GM12878 (cell line): ENCODE results near the gene COMMD10.

ENCODE experiments used
- CEBPB ChIP-seq, 2 experiments: fragments of 150-350 bp in 1 of 2; IDR thresholded peaks; 2 replicates each; pipeline ENCODE4 v1.6.1; 2012 to 2014; ENCODE audit warnings: low read depth in 2 of 2, low read length in 2 of 2, borderline replicate concordance in 1 of 2, inconsistent platforms in 1 of 2
- CTCF ChIP-seq, 3 experiments: IDR thresholded peaks in 2 of 3; conservative IDR thresholded peaks in 1 of 3; 2 replicates each; pipeline ENCODE4 v1.5.1; 2011; ENCODE audit warnings: low read depth in 3 of 3, low read length in 3 of 3, mild to moderate bottlenecking in 3 of 3, control low read depth in 2 of 3, moderate library complexity in 2 of 3, inconsistent platforms in 1 of 3, mixed read lengths in 1 of 3; ENCODE audit not compliant: control insufficient read depth in 2 of 3, insufficient read depth in 1 of 3; ENCODE audit errors: extremely low read depth in 1 of 3
- IKZF1 ChIP-seq: fragments of 450-650 bp; conservative IDR thresholded peaks from 2 replicates; pipeline ENCODE4 v1.6.1; 2017; ENCODE audit warnings: antibody characterized with exemption, mild to moderate bottlenecking
- SUZ12 ChIP-seq: fragments of 200-600 bp; sonication (generic); IDR thresholded peaks from one replicate; pipeline ENCODE4 v1.6.1; 2018; ENCODE audit warnings: antibody characterized with exemption, mild to moderate bottlenecking; ENCODE audit not compliant: unreplicated experiment
- TARDBP ChIP-seq: IDR thresholded peaks from 2 replicates; pipeline ENCODE4 v1.6.1; 2016; ENCODE audit warnings: borderline replicate concordance
- TF ChIP-seq, protein P1 (sequence below): IDR thresholded peaks from 2 replicates; pipeline ENCODE4 v1.6.1; 2011; ENCODE audit warnings: low read depth, low read length, improper control_type of control experiment, borderline replicate concordance

DNA sequence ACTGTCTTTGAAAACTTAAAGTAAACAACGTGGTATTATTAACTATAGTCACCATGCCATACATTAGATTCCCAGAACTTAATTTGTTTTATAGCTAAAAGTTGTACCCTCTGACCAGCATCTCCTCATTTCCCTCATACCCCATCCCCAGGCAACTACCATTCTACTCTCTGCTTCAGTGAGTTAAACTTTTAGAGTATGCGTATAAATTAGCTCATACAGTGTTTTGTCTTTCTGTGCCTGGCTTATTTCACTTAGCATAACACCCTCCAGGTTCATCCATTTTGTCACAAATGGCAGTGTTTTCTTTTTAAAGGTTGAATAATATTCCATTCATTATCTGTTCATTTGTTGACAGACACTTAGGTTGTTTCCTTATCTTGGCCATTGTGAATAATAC, 14.2 kb downstream of the COMMD10 start:
- TF ChIP-seq CTCF (IDR thresholded peaks at IDR 0.05 in 2 of 3, conservative IDR thresholded peaks at IDR 0.05 in 1 of 3; ENCODE audit: control insufficient read depth in 2 of 3, extremely low read depth in 1 of 3, insufficient read depth in 1 of 3, low read depth in 3 of 3, low read length in 3 of 3) (no peak), CEBPB (IDR thresholded peaks at IDR 0.05; ENCODE audit: borderline replicate concordance in 1 of 2, low read depth in 2 of 2, low read length in 2 of 2) (no peak), IKZF1 (no peak), SUZ12 (no peak), TARDBP (no peak)
- TF ChIP-seq, protein P1, sequence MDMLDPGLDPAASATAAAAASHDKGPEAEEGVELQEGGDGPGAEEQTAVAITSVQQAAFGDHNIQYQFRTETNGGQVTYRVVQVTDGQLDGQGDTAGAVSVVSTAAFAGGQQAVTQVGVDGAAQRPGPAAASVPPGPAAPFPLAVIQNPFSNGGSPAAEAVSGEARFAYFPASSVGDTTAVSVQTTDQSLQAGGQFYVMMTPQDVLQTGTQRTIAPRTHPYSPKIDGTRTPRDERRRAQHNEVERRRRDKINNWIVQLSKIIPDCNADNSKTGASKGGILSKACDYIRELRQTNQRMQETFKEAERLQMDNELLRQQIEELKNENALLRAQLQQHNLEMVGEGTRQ, result no peak
